HEK293 (cell line): ENCODE measurements around the gene COA6.

Source experiments
- CTCF ChIA-PET: fragments of 350-600 bp; formaldehyde crosslinking; extraction: SDS; loops from one replicate; lab custom pipeline; 2021; ENCODE audit warnings: antibody characterized with exemption; lab: Yijun Ruan, JAX
- POLR2A ChIA-PET: fragments of 300-600 bp; formaldehyde crosslinking; extraction: SDS; loops from one replicate; lab custom pipeline; 2020; ENCODE audit warnings: antibody characterized with exemption, inconsistent platforms; lab: Yijun Ruan, JAX
- H3K27ac ChIP-seq: fragments of 200-500 bp; sonication (Bioruptor generic); 2 replicates; pipeline ENCODE4 v1.5.1; 2014; ENCODE audit warnings: low read depth, low read length, control low read depth, inconsistent platforms; ENCODE audit errors: extremely low read depth
- H3K36me3 ChIP-seq, 2 experiments: fragments of 200-500 bp in 1 of 2; sonication (Bioruptor generic) in 1 of 2; 1 replicate in 1 of 2; 2 replicates in 1 of 2; pipeline ENCODE4 v1.5.1; 2014 to 2017; ENCODE audit warnings: inconsistent platforms in 2 of 2, low read length in 2 of 2; ENCODE audit not compliant: control insufficient read depth in 2 of 2, insufficient read depth in 1 of 2
- H3K4me1 ChIP-seq: fragments of 200-500 bp; sonication (Bioruptor generic); 2 replicates; pipeline ENCODE4 v1.5.1; 2014; ENCODE audit warnings: mild to moderate bottlenecking, low read length, inconsistent platforms; ENCODE audit not compliant: control insufficient read depth, insufficient read depth
- H3K4me3 ChIP-seq: 2 replicates; pipeline ENCODE4 v1.5.1; 2011; ENCODE audit warnings: low read depth, mild to moderate bottlenecking, control low read depth, low read length, moderate library complexity
- H3K9me3 ChIP-seq: fragments of 200-500 bp; sonication (Bioruptor generic); 2 replicates; pipeline ENCODE4 v1.5.1; 2014; ENCODE audit warnings: low read depth, low read length, inconsistent platforms; ENCODE audit not compliant: control insufficient read depth, insufficient read depth
- BCL6B ChIP-seq: fragments of 450-650 bp; formaldehyde crosslinking; IDR thresholded peaks from 2 replicates; pipeline ENCODE4 v1.5.1; 2017; ENCODE audit warnings: missing biosample characterization, missing genetic modification characterization
- PRDM2 ChIP-seq: fragments of 450-650 bp; formaldehyde crosslinking; IDR thresholded peaks from 2 replicates; pipeline ENCODE4 v1.5.1; 2016; ENCODE audit warnings: missing biosample characterization, missing genetic modification characterization, borderline replicate concordance
- REPIN1 ChIP-seq: fragments of 450-650 bp; formaldehyde crosslinking; IDR thresholded peaks from 2 replicates; pipeline ENCODE4 v1.5.1; 2017; ENCODE audit warnings: missing biosample characterization, missing genetic modification characterization, low read depth
- TSHZ1 ChIP-seq: fragments of 450-650 bp; formaldehyde crosslinking; IDR thresholded peaks from 2 replicates; pipeline ENCODE4 v1.5.1; 2016; ENCODE audit warnings: missing biosample characterization, missing genetic modification characterization, borderline replicate concordance
- ZNF121 ChIP-seq: fragments of 450-650 bp; formaldehyde crosslinking; IDR thresholded peaks from 2 replicates; pipeline ENCODE4 v1.5.1; 2016; ENCODE audit warnings: missing biosample characterization, missing genetic modification characterization
- ZNF521 ChIP-seq: fragments of 450-650 bp; formaldehyde crosslinking; IDR thresholded peaks from 2 replicates; pipeline ENCODE4 v1.5.1; 2017; ENCODE audit warnings: missing biosample characterization, mild to moderate bottlenecking, missing genetic modification characterization
- ZNF707 ChIP-seq: fragments of 450-650 bp; formaldehyde crosslinking; IDR thresholded peaks from 2 replicates; pipeline ENCODE4 v1.5.1; 2016; ENCODE audit warnings: missing biosample characterization, missing genetic modification characterization
- ZNF76 ChIP-seq: fragments of 450-650 bp; formaldehyde crosslinking; IDR thresholded peaks from 2 replicates; pipeline ENCODE4; 2016; ENCODE audit warnings: low read depth, missing biosample characterization, missing genetic modification characterization, borderline replicate concordance
- ZNF837 ChIP-seq: fragments of 450-650 bp; formaldehyde crosslinking; IDR thresholded peaks from 2 replicates; pipeline ENCODE4 v1.5.1; 2016; ENCODE audit warnings: missing biosample characterization, missing genetic modification characterization
- ZSCAN18 ChIP-seq: fragments of 450-650 bp; formaldehyde crosslinking; IDR thresholded peaks from 2 replicates; pipeline ENCODE4 v1.5.1; 2016; ENCODE audit warnings: missing biosample characterization, missing genetic modification characterization
- TF ChIP-seq, protein P1 (sequence below): fragments of 450-650 bp; formaldehyde crosslinking; IDR thresholded peaks from 2 replicates; pipeline ENCODE4 v1.5.1; 2016; ENCODE audit warnings: missing biosample characterization, missing genetic modification characterization
- TF ChIP-seq, protein P2 (sequence below): fragments of 450-650 bp; formaldehyde crosslinking; IDR thresholded peaks from 2 replicates; pipeline ENCODE4 v1.5.1; 2016; ENCODE audit warnings: missing biosample characterization, missing genetic modification characterization

The COA6 gene

GRCh38 chr1:234427950-234428646 lies 54.8 kb downstream of the COA6 start:
- no peak for TF ChIP-seq ZNF707 (tag by site-specific recombination)
- no peak for TF ChIP-seq ZNF76 (tag by site-specific recombination)
- peak; percentile 65; the same call in 1 of the 2 replicates for TF ChIP-seq BCL6B (tag by site-specific recombination)
- TF ChIP-seq ZNF121 (tag by site-specific recombination), result peak; percentile 46; the same call in 1 of the 2 replicates
- ChIA-PET CTCF (interaction anchor here (0.7 to 1.4 kb wide), 2 partner anchors 9 to 59 kb away, joined by 3 to 5 read pairs; no protein-coding TSS in a partner anchor), POLR2A (no interaction called here)
- Histone ChIP-seq H3K4me3 (no peak overlapping the region), H3K4me1 (no peaks in the 10 kb centered on the region), H3K27ac (no peak overlapping the region), H3K36me3 (peaks cover 59 to 62% of the 10 kb centered on the region in 2 experiments), H3K9me3 (no peaks in the 10 kb centered on the region)

DNA sequence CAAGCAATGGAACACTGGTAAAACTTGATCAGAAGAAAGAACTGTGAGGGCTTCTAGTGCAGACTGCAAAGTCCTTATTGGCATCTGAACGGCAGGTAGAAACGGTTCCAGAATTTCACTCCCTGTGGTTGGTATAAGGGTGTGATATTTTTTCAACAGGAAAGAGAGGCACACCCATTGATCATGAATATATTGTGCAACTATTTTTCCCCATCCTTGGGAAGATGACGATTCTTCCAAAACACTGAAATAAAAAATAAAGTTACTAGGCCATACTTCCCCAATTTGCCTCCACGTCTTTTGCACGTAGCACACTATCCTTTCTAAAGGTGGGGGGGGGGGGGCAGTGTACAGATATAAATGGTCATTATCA lies 56.2 kb downstream of the COA6 start:
- peaks cover 59 to 62% of the 10 kb centered on the region in 2 experiments for H3K36me3 ChIP-seq
- TF ChIP-seq TSHZ1 (tag by site-specific recombination) (no peak), REPIN1 (tag by site-specific recombination) (no peak), ZSCAN18 (tag by site-specific recombination) (no peak), ZNF837 (tag by site-specific recombination) (no peak), ZNF521 (no peak), PRDM2 (tag by site-specific recombination) (no peak)
- TF ChIP-seq, protein P1, sequence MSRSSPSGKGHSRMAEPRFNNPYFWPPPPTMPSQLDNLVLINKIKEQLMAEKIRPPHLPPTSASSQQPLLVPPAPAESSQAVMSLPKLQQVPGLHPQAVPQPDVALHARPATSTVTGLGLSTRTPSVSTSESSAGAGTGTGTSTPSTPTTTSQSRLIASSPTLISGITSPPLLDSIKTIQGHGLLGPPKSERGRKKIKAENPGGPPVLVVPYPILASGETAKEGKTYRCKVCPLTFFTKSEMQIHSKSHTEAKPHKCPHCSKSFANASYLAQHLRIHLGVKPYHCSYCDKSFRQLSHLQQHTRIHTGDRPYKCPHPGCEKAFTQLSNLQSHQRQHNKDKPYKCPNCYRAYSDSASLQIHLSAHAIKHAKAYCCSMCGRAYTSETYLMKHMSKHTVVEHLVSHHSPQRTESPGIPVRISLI, result no peak
- TF ChIP-seq, protein P2, sequence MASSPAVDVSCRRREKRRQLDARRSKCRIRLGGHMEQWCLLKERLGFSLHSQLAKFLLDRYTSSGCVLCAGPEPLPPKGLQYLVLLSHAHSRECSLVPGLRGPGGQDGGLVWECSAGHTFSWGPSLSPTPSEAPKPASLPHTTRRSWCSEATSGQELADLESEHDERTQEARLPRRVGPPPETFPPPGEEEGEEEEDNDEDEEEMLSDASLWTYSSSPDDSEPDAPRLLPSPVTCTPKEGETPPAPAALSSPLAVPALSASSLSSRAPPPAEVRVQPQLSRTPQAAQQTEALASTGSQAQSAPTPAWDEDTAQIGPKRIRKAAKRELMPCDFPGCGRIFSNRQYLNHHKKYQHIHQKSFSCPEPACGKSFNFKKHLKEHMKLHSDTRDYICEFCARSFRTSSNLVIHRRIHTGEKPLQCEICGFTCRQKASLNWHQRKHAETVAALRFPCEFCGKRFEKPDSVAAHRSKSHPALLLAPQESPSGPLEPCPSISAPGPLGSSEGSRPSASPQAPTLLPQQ (tag by site-specific recombination), result no peak
- ChIA-PET POLR2A (no interaction called here), CTCF (interaction anchor here (1.4 to 1.7 kb wide), 2 partner anchors 58 to 304 kb away, joined by 4 to 5 read pairs; no protein-coding TSS in a partner anchor)
- no peaks in the 10 kb centered on the region for H3K4me1 ChIP-seq
- no peaks in the 10 kb centered on the region for H3K9me3 ChIP-seq
- H3K4me3 ChIP-seq, result no peak overlapping the region
- no peak overlapping the region for H3K27ac ChIP-seq
